HL-60 (cell line): ENCODE data around the gene PRDM16.

Experiments used
- DNase-seq, 2 experiments: peaks; one replicate each; pipeline ENCODE4 v3.0.0-alpha.2; 2010 to 2020; ENCODE audit warnings: low read depth in 1 of 2, low spot score in 1 of 2
- H3K27ac ChIP-seq: fragments of 250-450 bp; sonication (Bioruptor Pico); replicated peaks from 2 replicates; pipeline ENCODE4 v1.5.1; 2020; ENCODE audit warnings: mild to moderate bottlenecking, moderate library complexity
- H3K27me3 ChIP-seq: fragments of 250-450 bp; sonication (Bioruptor Pico); 2 replicates; pipeline ENCODE4 v1.5.1; 2021; ENCODE audit warnings: mild to moderate bottlenecking, moderate library complexity; ENCODE audit not compliant: insufficient read depth, poor library complexity, severe bottlenecking
- H3K4me3 ChIP-seq: replicated peaks from 2 replicates; pipeline ENCODE4 v1.5.1; 2011; ENCODE audit warnings: mild to moderate bottlenecking, control low read depth, low read length; ENCODE audit not compliant: insufficient read depth
- GABPA ChIP-seq: IDR thresholded peaks from 2 replicates; pipeline ENCODE4 v1.6.1; 2012; ENCODE audit warnings: low read depth
- POLR2AphosphoS5 ChIP-seq: IDR thresholded peaks from 2 replicates; pipeline ENCODE4 v1.6.1; 2012; ENCODE audit warnings: low read depth
- REST ChIP-seq: IDR thresholded peaks from 2 replicates; pipeline ENCODE4 v1.6.1; 2012; ENCODE audit warnings: low read depth; ENCODE audit not compliant: insufficient replicate concordance
- SPI1 ChIP-seq: IDR thresholded peaks from 2 replicates; pipeline ENCODE4 v1.6.1; 2012; ENCODE audit warnings: low read depth, mild to moderate bottlenecking, borderline replicate concordance
- TF ChIP-seq, protein P1 (sequence below): IDR thresholded peaks from one replicate; pipeline ENCODE4 v1.5.1; 2011; ENCODE audit warnings: low read length, control low read depth, inconsistent platforms; ENCODE audit not compliant: insufficient read depth

The PRDM16 gene

DNA sequence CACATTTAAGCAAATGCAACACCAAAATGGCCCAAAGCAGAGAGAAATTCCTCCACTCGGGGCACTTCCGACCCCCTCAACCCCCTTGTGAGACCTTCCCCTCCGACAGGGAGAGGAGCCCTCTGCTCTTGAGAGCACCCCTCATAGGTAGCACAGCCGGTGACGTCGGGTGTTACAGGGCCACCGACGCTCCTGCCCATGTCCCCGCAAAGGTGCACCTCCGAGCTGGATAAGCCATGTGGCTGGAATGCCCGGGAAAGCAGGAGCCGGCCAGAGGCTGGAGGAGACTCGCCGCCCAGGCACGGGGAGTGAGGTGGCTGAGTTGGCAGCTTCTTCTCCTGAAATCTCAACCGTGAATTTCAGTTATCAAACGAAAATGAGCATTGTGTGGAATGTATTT is 318.4 kb downstream of the PRDM16 start:
- Histone ChIP-seq H3K27ac (no peak overlapping the region), H3K27me3 (peaks cover under 1% of the 10 kb centered on the region), H3K4me3 (no peak overlapping the region)
- no peak for DNase-seq
- TF ChIP-seq GABPA (no peak), REST (no peak), SPI1 (no peak), POLR2AphosphoS5 (no peak)
- TF ChIP-seq, protein P1, sequence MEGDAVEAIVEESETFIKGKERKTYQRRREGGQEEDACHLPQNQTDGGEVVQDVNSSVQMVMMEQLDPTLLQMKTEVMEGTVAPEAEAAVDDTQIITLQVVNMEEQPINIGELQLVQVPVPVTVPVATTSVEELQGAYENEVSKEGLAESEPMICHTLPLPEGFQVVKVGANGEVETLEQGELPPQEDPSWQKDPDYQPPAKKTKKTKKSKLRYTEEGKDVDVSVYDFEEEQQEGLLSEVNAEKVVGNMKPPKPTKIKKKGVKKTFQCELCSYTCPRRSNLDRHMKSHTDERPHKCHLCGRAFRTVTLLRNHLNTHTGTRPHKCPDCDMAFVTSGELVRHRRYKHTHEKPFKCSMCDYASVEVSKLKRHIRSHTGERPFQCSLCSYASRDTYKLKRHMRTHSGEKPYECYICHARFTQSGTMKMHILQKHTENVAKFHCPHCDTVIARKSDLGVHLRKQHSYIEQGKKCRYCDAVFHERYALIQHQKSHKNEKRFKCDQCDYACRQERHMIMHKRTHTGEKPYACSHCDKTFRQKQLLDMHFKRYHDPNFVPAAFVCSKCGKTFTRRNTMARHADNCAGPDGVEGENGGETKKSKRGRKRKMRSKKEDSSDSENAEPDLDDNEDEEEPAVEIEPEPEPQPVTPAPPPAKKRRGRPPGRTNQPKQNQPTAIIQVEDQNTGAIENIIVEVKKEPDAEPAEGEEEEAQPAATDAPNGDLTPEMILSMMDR, result no peak

DNA sequence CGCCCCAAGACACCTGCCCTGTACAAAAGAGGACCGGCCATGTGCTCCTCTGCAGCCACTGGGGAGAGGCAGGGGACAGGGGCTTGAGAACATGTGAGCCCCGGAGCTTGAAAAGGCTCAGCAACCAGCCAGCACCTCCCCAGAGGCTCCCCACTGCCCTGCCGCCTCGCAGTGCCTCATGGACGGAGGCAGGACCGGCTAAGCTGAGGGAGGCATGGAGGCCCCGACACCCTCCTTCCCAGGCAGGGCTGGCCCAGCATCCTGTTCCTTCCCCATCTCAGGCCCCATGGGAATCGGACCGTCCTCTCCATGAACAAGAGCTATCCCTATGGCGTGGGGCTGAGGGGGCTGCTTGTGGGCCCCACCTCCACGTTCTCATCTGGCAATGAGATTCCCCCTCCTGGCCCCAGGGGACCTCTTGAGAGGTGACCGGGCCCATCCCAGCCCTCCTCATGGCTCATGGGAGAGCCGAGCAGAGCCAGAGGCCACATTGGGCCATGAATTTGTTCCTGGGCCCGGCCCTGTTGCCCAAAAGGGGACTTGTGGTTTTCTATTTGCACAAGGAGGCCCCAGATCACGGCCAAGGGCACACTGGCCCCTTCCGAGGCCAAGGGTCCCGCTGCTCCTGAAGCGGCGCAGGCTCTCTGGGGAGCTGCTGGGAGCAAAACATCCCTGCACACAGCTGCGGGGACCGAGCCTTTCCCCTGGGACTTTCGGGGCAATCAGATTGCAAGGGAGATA is 320.3 kb downstream of the PRDM16 start:
- no peak for TF ChIP-seq REST
- TF ChIP-seq SPI1, result no peak
- TF ChIP-seq, protein P1, result no peak
- TF ChIP-seq GABPA, result no peak
- TF ChIP-seq POLR2AphosphoS5, result no peak
- no peak for DNase-seq
- Histone ChIP-seq H3K4me3 (no peak overlapping the region), H3K27me3 (peaks cover 9% of the 10 kb centered on the region), H3K27ac (no peak overlapping the region)

- DNase-seq, result no peak
- Histone ChIP-seq H3K27me3 (peaks cover 11% of the 10 kb centered on the region), H3K27ac (no peak overlapping the region), H3K4me3 (no peak overlapping the region)
- no peak for TF ChIP-seq GABPA
- TF ChIP-seq, protein P1, result no peak
- no peak for TF ChIP-seq REST
- no peak for TF ChIP-seq SPI1
- no peak for TF ChIP-seq POLR2AphosphoS5
Measured at GRCh38 chr1:3390291-3390690, 321.3 kb downstream of the PRDM16 start.
